SK-N-SH treated with all-trans-retinoic acid at 6 μM for 48 hours (cell line): Measurements from ENCODE around the gene COPS7A.

ENCODE experiments used
- ATAC-seq: fragments of 200-7000 bp; cut with Tn5 transposase; 3 replicates; pipeline ENCODE4 v1.9.1; 2020; ENCODE audit warnings: mild to moderate bottlenecking, moderate library complexity
- ARNTL ChIP-seq: fragments of 450-650 bp; formaldehyde crosslinking; IDR thresholded peaks from 2 replicates; pipeline ENCODE4 v1.5.0; 2020; ENCODE audit warnings: low read depth, mild to moderate bottlenecking, moderate library complexity, borderline replicate concordance
- BACH2 ChIP-seq: fragments of 250-450 bp; sonication (Bioruptor Pico); IDR thresholded peaks from 2 replicates; pipeline ENCODE4 v1.9.0; 2021; ENCODE audit warnings: mild to moderate bottlenecking, borderline replicate concordance
- CREB5 ChIP-seq: fragments of 250-450 bp; sonication (Bioruptor Pico); IDR thresholded peaks from 2 replicates; pipeline ENCODE4 v1.5.1; 2020; ENCODE audit warnings: low read depth, mild to moderate bottlenecking, moderate library complexity
- CSDC2 ChIP-seq: fragments of 250-450 bp; sonication (Bioruptor Pico); IDR thresholded peaks from 2 replicates; pipeline ENCODE4 v1.5.0; 2020; ENCODE audit warnings: mild to moderate bottlenecking, moderate library complexity
- CSRNP3 ChIP-seq: fragments of 250-450 bp; sonication (Bioruptor Pico); IDR thresholded peaks from 2 replicates; pipeline ENCODE4 v1.5.1; 2021; ENCODE audit warnings: mild to moderate bottlenecking, moderate library complexity
- ESRRG ChIP-seq: fragments of 250-450 bp; sonication (Bioruptor Pico); IDR thresholded peaks from 2 replicates; pipeline ENCODE4 v1.6.1; 2021; ENCODE audit warnings: mild to moderate bottlenecking
- GLIS3 ChIP-seq: fragments of 250-450 bp; sonication (Bioruptor Pico); IDR thresholded peaks from 2 replicates; pipeline ENCODE4 v1.5.0; 2020; ENCODE audit warnings: mild to moderate bottlenecking, moderate library complexity
- ISL1 ChIP-seq: fragments of 250-450 bp; sonication (Bioruptor Pico); IDR thresholded peaks from 2 replicates; pipeline ENCODE4 v2.1.2; 2022; ENCODE audit warnings: mild to moderate bottlenecking, moderate library complexity
- PATZ1 ChIP-seq: fragments of 250-450 bp; sonication (Bioruptor Pico); IDR thresholded peaks from 2 replicates; pipeline ENCODE4 v1.8.0; 2020; ENCODE audit warnings: mild to moderate bottlenecking, moderate library complexity, borderline replicate concordance
- POU6F1 ChIP-seq: fragments of 250-450 bp; sonication (Bioruptor Pico); IDR thresholded peaks from 2 replicates; pipeline ENCODE4 v1.8.0; 2021; ENCODE audit warnings: low read depth, mild to moderate bottlenecking, moderate library complexity, borderline replicate concordance
- RARB ChIP-seq: fragments of 250-450 bp; sonication (Bioruptor Pico); IDR thresholded peaks from 2 replicates; pipeline ENCODE4 v1.8.0; 2021; ENCODE audit warnings: mild to moderate bottlenecking, moderate library complexity
- SNAI2 ChIP-seq: fragments of 250-450 bp; sonication (Bioruptor Pico); IDR thresholded peaks from 2 replicates; pipeline ENCODE4 v1.5.0; 2020; ENCODE audit warnings: mild to moderate bottlenecking, moderate library complexity
- TCF4 ChIP-seq: fragments of 250-450 bp; sonication (Bioruptor Pico); IDR thresholded peaks from 2 replicates; pipeline ENCODE4 v1.8.0; 2021; ENCODE audit warnings: mild to moderate bottlenecking, moderate library complexity, borderline replicate concordance
- TSHZ2 ChIP-seq: fragments of 250-450 bp; sonication (Bioruptor Pico); IDR thresholded peaks from 2 replicates; pipeline ENCODE4 v1.5.0; 2020; ENCODE audit warnings: mild to moderate bottlenecking, moderate library complexity
- ZC3H10 ChIP-seq: fragments of 250-450 bp; sonication (Bioruptor Pico); IDR thresholded peaks from 2 replicates; pipeline ENCODE4 v1.5.1; 2021; ENCODE audit warnings: mild to moderate bottlenecking, moderate library complexity
- ZFP30 ChIP-seq: fragments of 450-650 bp; formaldehyde crosslinking; IDR thresholded peaks from 2 replicates; pipeline ENCODE4 v1.5.0; 2022; ENCODE audit warnings: mild to moderate bottlenecking, moderate library complexity
- ZNF565 ChIP-seq: fragments of 450-650 bp; formaldehyde crosslinking; conservative IDR thresholded peaks from 2 replicates; pipeline ENCODE4 v1.5.0; 2020; ENCODE audit warnings: low read depth, mild to moderate bottlenecking, moderate library complexity
- ZNF70 ChIP-seq: fragments of 450-650 bp; formaldehyde crosslinking; IDR thresholded peaks from 2 replicates; pipeline ENCODE4 v1.5.0; 2020; ENCODE audit warnings: mild to moderate bottlenecking, moderate library complexity
- ZNF8 ChIP-seq: fragments of 450-650 bp; formaldehyde crosslinking; IDR thresholded peaks from 2 replicates; pipeline ENCODE4 v1.5.0; 2020; ENCODE audit warnings: mild to moderate bottlenecking, moderate library complexity

COPS7A gene

GRCh38 chr12:6759741-6760140 is 35.9 kb downstream of the COPS7A start:
- ATAC-seq: no peak
- TF ChIP-seq GLIS3 (CRISPR knock-in tag): no peak
- no peak for TF ChIP-seq BACH2 (CRISPR knock-in tag)
- no peak for TF ChIP-seq ARNTL

- ATAC-seq: no peak
- TF ChIP-seq ESRRG (CRISPR knock-in tag) (no peak), ZNF8 (CRISPR knock-in tag) (no peak), TSHZ2 (CRISPR knock-in tag) (no peak), SNAI2 (CRISPR knock-in tag) (no peak), TCF4 (CRISPR knock-in tag) (no peak), BACH2 (CRISPR knock-in tag) (no peak), ISL1 (CRISPR knock-in tag) (no peak), ZC3H10 (no peak), PATZ1 (CRISPR knock-in tag) (no peak), GLIS3 (CRISPR knock-in tag) (no peak), CSRNP3 (CRISPR knock-in tag) (no peak), ZNF565 (CRISPR knock-in tag) (no peak)
Observed at GRCh38 chr12:6763380-6763779, 39.5 kb downstream of the COPS7A start.

- ATAC-seq: peak; percentile 85
- TF ChIP-seq CSDC2 (CRISPR knock-in tag): no peak
- TF ChIP-seq GLIS3 (CRISPR knock-in tag): no peak
- TF ChIP-seq PATZ1 (CRISPR knock-in tag): peak; percentile 74; the same call in 1 of the 2 replicates
Observed at GRCh38 chr12:6764011-6764828, 40.4 kb downstream of the COPS7A start.

GRCh38 chr12:6765048-6765633 is 41.3 kb downstream of the COPS7A start:
- TF ChIP-seq CREB5 (CRISPR knock-in tag) (no peak), CSDC2 (CRISPR knock-in tag) (no peak), ZFP30 (CRISPR knock-in tag) (no peak), TCF4 (CRISPR knock-in tag) (no peak), ARNTL (no peak), BACH2 (CRISPR knock-in tag) (no peak), PATZ1 (CRISPR knock-in tag) (no peak), ZNF565 (CRISPR knock-in tag) (no peak), ZNF8 (CRISPR knock-in tag) (no peak), POU6F1 (CRISPR knock-in tag) (no peak), ZNF70 (CRISPR knock-in tag) (no peak), RARB (CRISPR knock-in tag) (no peak)
- TF ChIP-seq, all 23 proteins: peak for 0
- ATAC-seq: no peak
